ENCODE measurements around the gene RANGAP1. TPM values are rescaled to one million over a fixed set of nuclear protein-coding genes. Genes with fewer than 3 reads are reported as not detected.

RANGAP1 gene
- total and polyA plus RNA-seq, 2 of the 4 experiments (the other 2 are of a cell fraction) = 71.2 to 148 TPM

DNA sequence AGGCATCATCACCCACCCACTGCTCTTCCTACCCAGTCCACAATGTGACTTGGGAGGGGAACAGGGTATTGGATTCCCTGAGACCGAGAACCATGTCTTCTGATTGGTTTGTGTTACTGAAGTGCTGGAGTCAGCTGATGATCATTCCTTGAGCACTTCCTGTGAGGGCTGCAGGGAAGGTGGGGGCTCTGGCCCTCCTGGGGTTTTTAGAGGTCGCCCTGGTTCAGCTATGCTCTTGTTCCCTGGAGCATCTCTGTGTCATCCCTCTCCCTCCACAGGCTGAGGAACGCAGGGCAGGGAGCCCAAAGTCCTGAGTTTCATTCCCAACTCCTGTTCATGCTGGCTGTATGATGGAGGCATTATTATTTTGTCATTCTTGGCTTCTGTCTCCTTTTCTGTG lies 22.1 kb upstream of the RANGAP1 start:
- peak overlapping the region; percentile 45 to 59; a peak in 3 of 4 replicates for H4K8ac ChIP-seq (ENCODE audit: low read depth in 2 of 2, low read length in 2 of 2)
- in situ Hi-C loops (cut with MboI; ENCODE audit: low sequenced_read_pairs) = no loop called here
- peak overlapping the region; percentile 40; the same call in 1 of the 2 replicates for H3K27ac ChIP-seq (ENCODE audit: insufficient read depth, low read length)
- peak overlapping the region; percentile 67 for H3K23ac ChIP-seq (ENCODE audit: low read depth, low read length)
- no CpG with 5 or more reads among the region's 3 CpGs for WGBS, 2 experiments (ENCODE audit: extremely low coverage in 2 of 2, insufficient read length in 1 of 2)
- TF ChIP-seq NFE2L2 (IDR thresholded peaks at IDR 0.05; ENCODE audit: low read depth, low read length) (no peak), MAZ (IDR thresholded peaks at IDR 0.05; ENCODE audit: borderline replicate concordance, low read depth, low read length) (peak; percentile 78), RAD21 (IDR thresholded peaks at IDR 0.05; ENCODE audit: low read length) (no peak), FOS (IDR thresholded peaks at IDR 0.05; ENCODE audit: low read depth, low read length) (no peak), MAFK (IDR thresholded peaks at IDR 0.05; ENCODE audit: low read depth, low read length) (no peak), BHLHE40 (IDR thresholded peaks at IDR 0.05; ENCODE audit: low read depth, low read length) (no peak), ELK1 (IDR thresholded peaks at IDR 0.05; ENCODE audit: borderline replicate concordance, low read depth, low read length) (no peak), CTCF (conservative IDR thresholded peaks at IDR 0.05; ENCODE audit: low read depth, low read length) (no peak), SMC3 (IDR thresholded peaks at IDR 0.05; ENCODE audit: low read depth, low read length) (no peak), RCOR1 (IDR thresholded peaks at IDR 0.05; ENCODE audit: insufficient replicate concordance, low read length) (no peak), POLR2A (IDR thresholded peaks at IDR 0.05; ENCODE audit: low read depth, low read length) (no peak), MXI1 (IDR thresholded peaks at IDR 0.05; ENCODE audit: borderline replicate concordance, low read depth, low read length) (no peak), CHD1 (IDR thresholded peaks at IDR 0.05; ENCODE audit: low read depth, low read length) (no peak), CEBPB (IDR thresholded peaks at IDR 0.05; ENCODE audit: low read depth, low read length) (no peak), RFX5 (IDR thresholded peaks at IDR 0.05; ENCODE audit: low read depth, low read length) (no peak)
- TF ChIP-seq, protein P1, sequence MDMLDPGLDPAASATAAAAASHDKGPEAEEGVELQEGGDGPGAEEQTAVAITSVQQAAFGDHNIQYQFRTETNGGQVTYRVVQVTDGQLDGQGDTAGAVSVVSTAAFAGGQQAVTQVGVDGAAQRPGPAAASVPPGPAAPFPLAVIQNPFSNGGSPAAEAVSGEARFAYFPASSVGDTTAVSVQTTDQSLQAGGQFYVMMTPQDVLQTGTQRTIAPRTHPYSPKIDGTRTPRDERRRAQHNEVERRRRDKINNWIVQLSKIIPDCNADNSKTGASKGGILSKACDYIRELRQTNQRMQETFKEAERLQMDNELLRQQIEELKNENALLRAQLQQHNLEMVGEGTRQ (IDR thresholded peaks at IDR 0.05; ENCODE audit: low read depth, low read length) = peak; percentile 55; the same call in 1 of the 2 replicates
- H3K4me2 ChIP-seq (ENCODE audit: low read depth, low read length) = no peak overlapping the region
- H3K4me1 ChIP-seq (ENCODE audit: control insufficient read depth, insufficient read depth, low read length) = peaks cover 23% of the 10 kb centered on the region
- intact Hi-C loops (cut with micrococcal nuclease) = no loop called here
- no peaks in the 10 kb centered on the region for H3K9me3 ChIP-seq (ENCODE audit: control insufficient read depth, insufficient read depth, low read length)
- 0 out of 2 replicates have a peak overlapping the region, but pooled peaks have one; percentile 0 for H4K91ac ChIP-seq (ENCODE audit: insufficient read depth, low read depth, low read length)
- H3K27me3 ChIP-seq (ENCODE audit: control insufficient read depth, insufficient read depth, low read length) = no peaks in the 10 kb centered on the region
- H3K36me3 ChIP-seq (ENCODE audit: control insufficient read depth, insufficient read depth, low read length) = peaks cover 19% of the 10 kb centered on the region
- H4K20me1 ChIP-seq (ENCODE audit: insufficient read depth, low read length) = peaks cover 75% of the 10 kb centered on the region
- peak; percentile 68 for DNase-seq
- H3K4me3 ChIP-seq (ENCODE audit: insufficient read depth, low read depth, low read length) = no peak overlapping the region
- ChIA-PET POLR2A (ENCODE audit: unreplicated experiment) (no interaction called here), CTCF (interaction anchor here (1.0 kb wide), 1 partner anchor 22 kb away, joined by 3 read pairs; no protein-coding TSS in a partner anchor)
- H3K18ac ChIP-seq (ENCODE audit: low read depth, low read length) = peak overlapping the region; percentile 3; the same call in 1 of the 2 replicates
- H3K9ac ChIP-seq (ENCODE audit: low read depth, low read length) = no peak overlapping the region
- H3K56ac ChIP-seq (ENCODE audit: extremely low read depth, insufficient read depth, low read length) = no peak overlapping the region
- H2BK120ac ChIP-seq (ENCODE audit: low read depth, low read length) = peak overlapping the region; percentile 41
- ATAC-seq (ENCODE audit: low read depth) = peak; percentile 70
- H2BK5ac ChIP-seq (ENCODE audit: low read depth, low read length, poor library complexity, severe bottlenecking) = peak overlapping the region; percentile 63
- dilution Hi-C loops (cut with HindIII; ENCODE audit: low sequenced_read_pairs, unreplicated experiment) = no loop called here
- BruUV-seq (replicated peaks) = no TSS peak
- H2AFZ ChIP-seq (replicated peaks; ENCODE audit: low read length, poor library complexity) = no peak overlapping the region
- peak overlapping the region; percentile 61; the same call in 1 of the 2 replicates for H2AK5ac ChIP-seq (ENCODE audit: low read depth, low read length)
- peaks cover 26% of the 10 kb centered on the region for H3K9me1 ChIP-seq (ENCODE audit: insufficient read depth, low read length)
- H2BK15ac ChIP-seq (ENCODE audit: low read depth, low read length) = peak overlapping the region; percentile 10; the same call in 2 of the 3 replicates
- peak overlapping the region; percentile 19; the same call in 1 of the 2 replicates for H4K5ac ChIP-seq (ENCODE audit: low read depth, low read length)
- H3K4ac ChIP-seq (ENCODE audit: low read depth, low read length) = peak overlapping the region; percentile 69
- 0 out of 2 replicates have a peak overlapping the region, but pooled peaks have one; percentile 1 for H2BK20ac ChIP-seq (ENCODE audit: low read depth, low read length)
- H3K79me1 ChIP-seq (ENCODE audit: low read depth in 1 of 2, low read length in 2 of 2) = peaks cover 14 to 70% of the 10 kb centered on the region in 2 experiments
- H3K14ac ChIP-seq (replicated peaks; ENCODE audit: low read depth, low read length) = peak overlapping the region; percentile 74
- H2AK9ac ChIP-seq (replicated peaks; ENCODE audit: low read depth, low read length, poor library complexity) = no peak overlapping the region
